ENCODE measurements around the gene IRAG1.
A peak's percentile ranks its signal among the peaks of the same experiment; 100 is the strongest.

The IRAG1 gene

GRCh38 chr11:10650166-10650565, 43.4 kb downstream of the IRAG1 start:
- no peak for DNase-seq

GRCh38 chr11:10648871-10649270, 44.7 kb downstream of the IRAG1 start:
- no peak for DNase-seq

GRCh38 chr11:10646681-10647355, 46.7 kb downstream of the IRAG1 start:
- no peak for DNase-seq

- peak in 1 of 58 donors; percentile 21 for DNase-seq
Observed at GRCh38 chr11:10646005-10646404, 47.5 kb downstream of the IRAG1 start.

GRCh38 chr11:10645212-10645795, 48.3 kb downstream of the IRAG1 start:
- no peak for DNase-seq
